Keratinocyte (primary cell): ENCODE measurements around the gene ANAPC5. TPM values are rescaled to one million over a fixed set of nuclear protein-coding genes. Genes with fewer than 3 reads are reported as not detected.

Source experiments
- DNase-seq: peaks from one replicate; pipeline ENCODE4 v3.0.0-alpha.2; 2011; ENCODE audit warnings: low read depth, missing footprints, low spot score
- FAIRE-seq: peaks from 2 replicates; lab custom pipeline; 2011; peaks lifted over from hg19 to GRCh38; lab: Jason Lieb, UNC
- H2AFZ ChIP-seq: 2 replicates; pipeline ENCODE4 v1.6.0; 2012; ENCODE audit warnings: low read length, control low read depth, inconsistent platforms; ENCODE audit not compliant: control insufficient read depth
- H3K27ac ChIP-seq: 2 replicates; pipeline ENCODE4 v1.5.1; 2011; ENCODE audit warnings: low read length; ENCODE audit not compliant: control insufficient read depth, insufficient read depth
- H3K27me3 ChIP-seq: 3 replicates; pipeline ENCODE4 v1.6.0; 2011; ENCODE audit warnings: low read length; ENCODE audit not compliant: control insufficient read depth, insufficient read depth; ENCODE audit errors: extremely low read depth
- H3K36me3 ChIP-seq, 2 experiments: 2 replicates in 1 of 2; 3 replicates in 1 of 2; pipeline ENCODE4 v1.5.1; 2011; ENCODE audit warnings: low read length in 2 of 2, mild to moderate bottlenecking in 1 of 2; ENCODE audit not compliant: control insufficient read depth in 2 of 2, insufficient read depth in 2 of 2; ENCODE audit errors: extremely low read depth in 1 of 2
- H3K4me1 ChIP-seq: 3 replicates; pipeline ENCODE4 v1.5.1; 2011; ENCODE audit warnings: low read length; ENCODE audit not compliant: control insufficient read depth, insufficient read depth; ENCODE audit errors: extremely low read depth
- H3K4me2 ChIP-seq: 3 replicates; pipeline ENCODE4 v1.6.0; 2011; ENCODE audit warnings: low read depth, low read length; ENCODE audit not compliant: control insufficient read depth, insufficient read depth; ENCODE audit errors: extremely low read depth
- H3K4me3 ChIP-seq, 3 experiments: fragments of 200-600 bp in 1 of 3; sonication (generic) in 1 of 3; 2 replicates in 2 of 3; 3 replicates in 1 of 3; pipeline ENCODE4 v1.5.1; 2011 to 2016; ENCODE audit warnings: low read length in 3 of 3, mild to moderate bottlenecking in 3 of 3, control low read depth in 2 of 3, inconsistent platforms in 1 of 3, low read depth in 1 of 3, mixed read lengths in 1 of 3, mixed run types in 1 of 3, moderate library complexity in 1 of 3; ENCODE audit not compliant: control insufficient read depth in 2 of 3, insufficient read depth in 2 of 3; ENCODE audit errors: extremely low read depth in 1 of 3
- H3K79me2 ChIP-seq: 2 replicates; pipeline ENCODE4 v1.6.0; 2012; ENCODE audit warnings: low read length; ENCODE audit not compliant: control insufficient read depth, insufficient read depth
- H3K9ac ChIP-seq: 3 replicates; pipeline ENCODE4 v1.6.0; 2011; ENCODE audit warnings: low read length; ENCODE audit not compliant: control insufficient read depth, insufficient read depth; ENCODE audit errors: extremely low read depth
- H3K9me1 ChIP-seq: 3 replicates; pipeline ENCODE4 v1.6.0; 2011; ENCODE audit warnings: low read length; ENCODE audit not compliant: control insufficient read depth, insufficient read depth; ENCODE audit errors: extremely low read depth
- H3K9me3 ChIP-seq: 2 replicates; pipeline ENCODE4 v1.5.1; 2012; ENCODE audit warnings: low read depth, low read length; ENCODE audit not compliant: control insufficient read depth
- H4K20me1 ChIP-seq: 3 replicates; pipeline ENCODE4 v1.6.0; 2011; ENCODE audit warnings: low read length; ENCODE audit not compliant: control insufficient read depth, insufficient read depth; ENCODE audit errors: extremely low read depth
- EZH2 ChIP-seq: IDR thresholded peaks from one replicate; pipeline ENCODE4 v1.6.1; 2012; ENCODE audit warnings: inconsistent platforms, mild to moderate bottlenecking, low read length, moderate library complexity
- dilution Hi-C: fragments of 300-500 bp; cut with MboI; formaldehyde crosslinking; loops from one replicate; pipeline ENCODE4 v1.7.0; 2020; ENCODE audit warnings: low sequenced_read_pairs; ENCODE audit not compliant: extremely low pct_ligation_motif_present
- polyA plus RNA-seq, 5 experiments: library from polyadenylated mRNA; depleted of rRNA in 3 of 5; stranded (reverse) in 3 of 5; stranded (forward) in 1 of 5; unstranded in 1 of 5; fragments of >200 nt; gene quantifications; 1 replicate in 1 of 5; 2 replicates in 3 of 5; 3 replicates in 1 of 5; pipeline versions ENCODE4 v1.2.1 to v1.2.3, GENCODE V29; 2011 to 2012; ENCODE audit warnings: missing spikeins in 2 of 5, low read depth in 1 of 5, low replicate concordance in 1 of 5
- TF ChIP-seq, protein P1 (sequence below), 3 experiments: IDR thresholded peaks in 1 of 3; conservative IDR thresholded peaks in 1 of 3; optimal IDR thresholded peaks in 1 of 3; 2 replicates in 2 of 3; 3 replicates in 1 of 3; pipeline versions ENCODE3 to v1.5.1; 2011; ENCODE audit warnings: low read length in 3 of 3, mild to moderate bottlenecking in 3 of 3, moderate library complexity in 2 of 3, control low read depth in 1 of 3, inconsistent platforms in 1 of 3; ENCODE audit not compliant: insufficient read depth in 2 of 3; ENCODE audit errors: extremely low read depth in 1 of 3

ANAPC5 gene
- polyA plus RNA-seq, 1 donor (not counting 4 experiments of a cell fraction or from before 2014, with no cell fraction given), result 115 TPM

DNA sequence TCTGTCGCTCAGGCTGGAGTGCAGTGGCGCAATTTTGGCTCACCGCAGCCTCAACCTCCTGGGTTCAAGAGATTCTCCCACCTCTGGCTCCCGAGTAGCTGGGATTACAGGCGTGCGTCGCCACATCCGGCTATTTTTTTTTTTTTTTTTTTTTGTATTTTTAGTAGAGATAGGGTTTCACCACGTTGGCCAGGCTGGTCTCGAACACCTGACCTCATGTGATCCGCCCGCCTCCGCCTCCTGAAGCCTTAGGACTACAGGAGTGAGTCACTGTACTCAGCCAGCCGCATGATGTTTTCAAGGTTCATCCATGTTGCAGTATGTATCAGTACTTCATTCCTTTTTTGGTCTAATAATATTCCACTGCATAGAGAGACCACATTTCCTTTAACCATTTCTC, 45.3 kb upstream of the ANAPC5 start:
- no peaks in the 10 kb centered on the region for H3K9me3 ChIP-seq
- no peak for DNase-seq
- H3K4me2 ChIP-seq, result no peak overlapping the region
- no peaks in the 10 kb centered on the region for H4K20me1 ChIP-seq
- no peak overlapping the region for H3K27ac ChIP-seq
- TF ChIP-seq, protein P1, sequence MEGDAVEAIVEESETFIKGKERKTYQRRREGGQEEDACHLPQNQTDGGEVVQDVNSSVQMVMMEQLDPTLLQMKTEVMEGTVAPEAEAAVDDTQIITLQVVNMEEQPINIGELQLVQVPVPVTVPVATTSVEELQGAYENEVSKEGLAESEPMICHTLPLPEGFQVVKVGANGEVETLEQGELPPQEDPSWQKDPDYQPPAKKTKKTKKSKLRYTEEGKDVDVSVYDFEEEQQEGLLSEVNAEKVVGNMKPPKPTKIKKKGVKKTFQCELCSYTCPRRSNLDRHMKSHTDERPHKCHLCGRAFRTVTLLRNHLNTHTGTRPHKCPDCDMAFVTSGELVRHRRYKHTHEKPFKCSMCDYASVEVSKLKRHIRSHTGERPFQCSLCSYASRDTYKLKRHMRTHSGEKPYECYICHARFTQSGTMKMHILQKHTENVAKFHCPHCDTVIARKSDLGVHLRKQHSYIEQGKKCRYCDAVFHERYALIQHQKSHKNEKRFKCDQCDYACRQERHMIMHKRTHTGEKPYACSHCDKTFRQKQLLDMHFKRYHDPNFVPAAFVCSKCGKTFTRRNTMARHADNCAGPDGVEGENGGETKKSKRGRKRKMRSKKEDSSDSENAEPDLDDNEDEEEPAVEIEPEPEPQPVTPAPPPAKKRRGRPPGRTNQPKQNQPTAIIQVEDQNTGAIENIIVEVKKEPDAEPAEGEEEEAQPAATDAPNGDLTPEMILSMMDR (optimal IDR thresholded peaks at IDR 0.05 in 1 of 3, IDR thresholded peaks at IDR 0.05 in 1 of 3, conservative IDR thresholded peaks at IDR 0.05 in 1 of 3; ENCODE audit: extremely low read depth in 1 of 3, insufficient read depth in 2 of 3, low read length in 3 of 3), result no peak
- TF ChIP-seq EZH2, result no peak
- H3K27me3 ChIP-seq, result no peaks in the 10 kb centered on the region
- peaks cover 0 to under 1% of the 10 kb centered on the region in 2 experiments for H3K36me3 ChIP-seq
- H3K4me1 ChIP-seq, result peaks cover 14% of the 10 kb centered on the region
- peaks cover 27% of the 10 kb centered on the region for H3K79me2 ChIP-seq
- H3K4me3 ChIP-seq, result no peak overlapping the region
- no peaks in the 10 kb centered on the region for H3K9me1 ChIP-seq
- no peak for FAIRE-seq
- H2AFZ ChIP-seq, result no peak overlapping the region
- dilution Hi-C loops, result no loop called here
- H3K9ac ChIP-seq, result no peak overlapping the region

DNA sequence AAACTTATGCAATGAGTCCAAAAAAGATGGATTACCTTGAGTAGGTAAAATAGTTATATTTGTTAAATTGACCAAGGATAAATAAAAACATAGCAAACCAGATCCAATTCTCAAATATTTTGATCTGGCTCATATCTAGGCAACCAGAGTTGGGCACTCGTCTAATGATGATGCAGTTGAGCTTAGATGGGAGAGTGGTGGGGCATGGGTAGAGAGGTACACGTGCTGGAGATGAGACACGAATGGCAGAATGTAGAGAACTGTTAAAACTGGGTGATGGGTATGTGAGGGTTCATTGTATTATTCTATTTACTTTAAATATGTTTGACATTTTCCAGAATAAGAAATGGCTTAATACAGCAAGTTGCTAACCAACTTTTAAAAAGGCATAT, 40.1 kb upstream of the ANAPC5 start:
- H3K27me3 ChIP-seq, result no peaks in the 10 kb centered on the region
- dilution Hi-C loops, result no loop called here
- no peak overlapping the region for H2AFZ ChIP-seq
- H3K9me1 ChIP-seq, result no peaks in the 10 kb centered on the region
- DNase-seq (no peak), FAIRE-seq (no peak)
- H3K9ac ChIP-seq, result no peak overlapping the region
- H3K79me2 ChIP-seq, result no peaks in the 10 kb centered on the region
- no peak overlapping the region for H3K27ac ChIP-seq
- no peaks in the 10 kb centered on the region for H4K20me1 ChIP-seq
- no peak overlapping the region for H3K4me3 ChIP-seq
- TF ChIP-seq EZH2, result no peak
- TF ChIP-seq, protein P1 (optimal IDR thresholded peaks at IDR 0.05 in 1 of 3, IDR thresholded peaks at IDR 0.05 in 1 of 3, conservative IDR thresholded peaks at IDR 0.05 in 1 of 3; ENCODE audit: extremely low read depth in 1 of 3, insufficient read depth in 2 of 3, low read length in 3 of 3), result no peak
- no peaks in the 10 kb centered on the region for H3K36me3 ChIP-seq
- no peak overlapping the region for H3K4me2 ChIP-seq
- H3K4me1 ChIP-seq, result peaks cover 28% of the 10 kb centered on the region
- no peaks in the 10 kb centered on the region for H3K9me3 ChIP-seq
